Mucosa of gallbladder (tissue), 1 donor: ENCODE data around the gene SNX24. TPM values are rescaled to one million over a fixed set of nuclear protein-coding genes. Genes with fewer than 3 reads are reported as not detected.

ENCODE experiments used
- DNase-seq: peaks from one replicate; pipeline ENCODE4 v3.0.0-alpha.2; 2020; ENCODE audit warnings: low spot score
- total RNA-seq: library from RNA; stranded (reverse); gene quantifications from one replicate; pipeline ENCODE4 v1.2.1, GENCODE V29; 2021
- donor health status: DM: no; HTN: no; CAD: no.

Gene SNX24
- total RNA-seq, 1 donor from 2014 or later = 18.2 TPM

GRCh38 chr5:123012321-123012720 is 166.9 kb downstream of the SNX24 start:
- DNase-seq = no peak

- peak; percentile 13 for DNase-seq
These were observed 169.3 kb downstream of the SNX24 start for GRCh38 chr5:123014689-123015088.

- DNase-seq = no peak
These were observed 182.8 kb downstream of the SNX24 start for GRCh38 chr5:123028222-123028621.

GRCh38 chr5:123033157-123033671 is 187.8 kb downstream of the SNX24 start:
- DNase-seq = no peak

- peak; percentile 40 for DNase-seq
These were observed 190.0 kb downstream of the SNX24 start for GRCh38 chr5:123035360-123035917.

GRCh38 chr5:123035918-123036390 is 190.5 kb downstream of the SNX24 start:
- DNase-seq = peak; percentile 35

GRCh38 chr5:123036391-123037103 is 191.1 kb downstream of the SNX24 start, which contains the start of gene PPIC:
TSS of gene PPIC (minus strand) at chr5:123036725. CDS start at chr5:123036625, 100 bp downstream.
- peak; percentile 89 for DNase-seq

GRCh38 chr5:123037104-123037418 is 191.6 kb downstream of the SNX24 start:
- DNase-seq = no peak

GRCh38 chr5:123039673-123040072 is 194.3 kb downstream of the SNX24 start:
- no peak for DNase-seq

GRCh38 chr5:123044926-123045617 is 199.7 kb downstream of the SNX24 start:
- DNase-seq = no peak

- DNase-seq = no peak
These were observed 200.8 kb downstream of the SNX24 start for GRCh38 chr5:123046222-123046621.

- no peak for DNase-seq
These were observed 202.3 kb downstream of the SNX24 start for GRCh38 chr5:123047706-123048105.

- no peak for DNase-seq
These were observed 205.8 kb downstream of the SNX24 start for GRCh38 chr5:123051206-123051605.

Other genes with a start within 250 kb of the SNX24 start
- gene SNX2, start 70.5 kb upstream of the SNX24 start, total RNA-seq = 64.7 TPM
- 28.8 TPM for gene PPIC, start 191.1 kb downstream of the SNX24 start, total RNA-seq
- 16.7 TPM for gene PRDM6, start 243.6 kb downstream of the SNX24 start, total RNA-seq